HEK293 (cell line): ENCODE measurements around the gene GPR135.

ENCODE experiments used
- CTCF ChIA-PET: fragments of 350-600 bp; formaldehyde crosslinking; extraction: SDS; loops from one replicate; lab custom pipeline; 2021; ENCODE audit warnings: antibody characterized with exemption; lab: Yijun Ruan, JAX
- POLR2A ChIA-PET: fragments of 300-600 bp; formaldehyde crosslinking; extraction: SDS; loops from one replicate; lab custom pipeline; 2020; ENCODE audit warnings: antibody characterized with exemption, inconsistent platforms; lab: Yijun Ruan, JAX
- H3K27ac ChIP-seq: fragments of 200-500 bp; sonication (Bioruptor generic); 2 replicates; pipeline ENCODE4 v1.5.1; 2014; ENCODE audit warnings: low read depth, low read length, control low read depth, inconsistent platforms; ENCODE audit errors: extremely low read depth
- H3K36me3 ChIP-seq, 2 experiments: fragments of 200-500 bp in 1 of 2; sonication (Bioruptor generic) in 1 of 2; 1 replicate in 1 of 2; 2 replicates in 1 of 2; pipeline ENCODE4 v1.5.1; 2014 to 2017; ENCODE audit warnings: inconsistent platforms in 2 of 2, low read length in 2 of 2; ENCODE audit not compliant: control insufficient read depth in 2 of 2, insufficient read depth in 1 of 2
- H3K4me1 ChIP-seq: fragments of 200-500 bp; sonication (Bioruptor generic); 2 replicates; pipeline ENCODE4 v1.5.1; 2014; ENCODE audit warnings: mild to moderate bottlenecking, low read length, inconsistent platforms; ENCODE audit not compliant: control insufficient read depth, insufficient read depth
- H3K4me3 ChIP-seq: 2 replicates; pipeline ENCODE4 v1.5.1; 2011; ENCODE audit warnings: low read depth, mild to moderate bottlenecking, control low read depth, low read length, moderate library complexity
- H3K9me3 ChIP-seq: fragments of 200-500 bp; sonication (Bioruptor generic); 2 replicates; pipeline ENCODE4 v1.5.1; 2014; ENCODE audit warnings: low read depth, low read length, inconsistent platforms; ENCODE audit not compliant: control insufficient read depth, insufficient read depth
- KLF9 ChIP-seq: fragments of 450-650 bp; formaldehyde crosslinking; IDR thresholded peaks from 2 replicates; pipeline ENCODE4 v1.5.1; 2016; ENCODE audit warnings: missing biosample characterization, missing genetic modification characterization, low read depth
- WT1 ChIP-seq: fragments of 450-650 bp; formaldehyde crosslinking; IDR thresholded peaks from 2 replicates; pipeline ENCODE4 v1.5.1; 2016; ENCODE audit warnings: missing biosample characterization, missing genetic modification characterization
- ZNF146 ChIP-seq: fragments of 450-650 bp; formaldehyde crosslinking; IDR thresholded peaks from 2 replicates; pipeline ENCODE4 v1.5.1; 2016; ENCODE audit warnings: missing biosample characterization, missing genetic modification characterization
- ZNF221 ChIP-seq: fragments of 450-650 bp; formaldehyde crosslinking; IDR thresholded peaks from 2 replicates; pipeline ENCODE4 v1.5.1; 2017; ENCODE audit warnings: missing biosample characterization, missing genetic modification characterization, borderline replicate concordance
- ZNF391 ChIP-seq: fragments of 450-650 bp; formaldehyde crosslinking; IDR thresholded peaks from 2 replicates; pipeline ENCODE4 v1.5.1; 2016; ENCODE audit warnings: low read depth, missing biosample characterization, missing genetic modification characterization, borderline replicate concordance
- ZNF416 ChIP-seq: fragments of 450-650 bp; formaldehyde crosslinking; IDR thresholded peaks from 2 replicates; pipeline ENCODE4 v1.5.1; 2016; ENCODE audit warnings: missing biosample characterization, missing genetic modification characterization
- ZNF501 ChIP-seq: fragments of 450-650 bp; formaldehyde crosslinking; IDR thresholded peaks from 2 replicates; pipeline ENCODE4 v1.5.1; 2016; ENCODE audit warnings: missing biosample characterization, missing genetic modification characterization
- ZNF555 ChIP-seq: fragments of 450-650 bp; formaldehyde crosslinking; conservative IDR thresholded peaks from 2 replicates; pipeline ENCODE4 v1.5.1; 2017; ENCODE audit warnings: missing biosample characterization, mild to moderate bottlenecking, missing genetic modification characterization, inconsistent platforms
- ZNF610 ChIP-seq: fragments of 450-650 bp; formaldehyde crosslinking; IDR thresholded peaks from 2 replicates; pipeline ENCODE4 v1.5.1; 2016; ENCODE audit warnings: missing biosample characterization, missing genetic modification characterization, borderline replicate concordance
- ZSCAN23 ChIP-seq: fragments of 450-650 bp; formaldehyde crosslinking; IDR thresholded peaks from 2 replicates; pipeline ENCODE4 v1.5.1; 2016; ENCODE audit warnings: missing biosample characterization, missing genetic modification characterization
- TF ChIP-seq, protein P1 (sequence below): fragments of 450-650 bp; formaldehyde crosslinking; IDR thresholded peaks from 2 replicates; pipeline ENCODE4 v1.5.1; 2017; ENCODE audit warnings: missing biosample characterization, missing genetic modification characterization
- TF ChIP-seq, protein P2 (sequence below): fragments of 450-650 bp; formaldehyde crosslinking; IDR thresholded peaks from 2 replicates; pipeline ENCODE4 v1.5.1; 2016; ENCODE audit warnings: missing biosample characterization, missing genetic modification characterization
- TF ChIP-seq, protein P3 (sequence below): fragments of 450-650 bp; formaldehyde crosslinking; IDR thresholded peaks from 2 replicates; pipeline ENCODE4 v1.5.1; 2016; ENCODE audit warnings: missing biosample characterization, missing genetic modification characterization
- TF ChIP-seq, protein P4 (sequence below): fragments of 450-650 bp; formaldehyde crosslinking; IDR thresholded peaks from 2 replicates; pipeline ENCODE4 v1.5.1; 2016; ENCODE audit warnings: missing biosample characterization, missing genetic modification characterization

The GPR135 gene

DNA sequence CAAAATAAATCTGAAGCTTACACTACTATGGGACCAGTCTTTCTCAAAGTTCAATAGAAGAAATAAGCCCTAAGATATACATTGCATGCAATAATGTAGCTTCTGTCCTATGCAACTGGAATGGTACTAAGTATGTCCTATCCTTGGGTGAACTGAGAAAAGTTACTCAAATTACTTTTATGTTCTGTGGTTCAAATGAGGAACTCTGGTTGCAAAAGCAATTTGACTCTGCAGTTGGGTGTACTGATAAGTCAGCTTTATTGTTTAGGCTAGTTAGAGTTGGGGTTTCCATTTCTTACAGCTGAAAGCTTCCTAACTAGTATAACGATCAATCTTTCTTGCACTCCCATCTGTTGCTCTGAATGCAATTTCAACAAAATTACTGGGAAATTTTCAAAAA is 29.2 kb downstream of the GPR135 start:
- no peaks in the 10 kb centered on the region; a peak in 1 of 3 replicates for H3K36me3 ChIP-seq
- H3K9me3 ChIP-seq: no peaks in the 10 kb centered on the region
- TF ChIP-seq ZNF610 (tag by site-specific recombination) (no peak), WT1 (tag by site-specific recombination) (no peak), ZNF391 (tag by site-specific recombination) (no peak)
- TF ChIP-seq, protein P1, sequence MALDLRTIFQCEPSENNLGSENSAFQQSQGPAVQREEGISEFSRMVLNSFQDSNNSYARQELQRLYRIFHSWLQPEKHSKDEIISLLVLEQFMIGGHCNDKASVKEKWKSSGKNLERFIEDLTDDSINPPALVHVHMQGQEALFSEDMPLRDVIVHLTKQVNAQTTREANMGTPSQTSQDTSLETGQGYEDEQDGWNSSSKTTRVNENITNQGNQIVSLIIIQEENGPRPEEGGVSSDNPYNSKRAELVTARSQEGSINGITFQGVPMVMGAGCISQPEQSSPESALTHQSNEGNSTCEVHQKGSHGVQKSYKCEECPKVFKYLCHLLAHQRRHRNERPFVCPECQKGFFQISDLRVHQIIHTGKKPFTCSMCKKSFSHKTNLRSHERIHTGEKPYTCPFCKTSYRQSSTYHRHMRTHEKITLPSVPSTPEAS (tag by site-specific recombination): no peak
- no peak overlapping the region for H3K27ac ChIP-seq
- ChIA-PET POLR2A (no interaction called here), CTCF (interaction anchor here (0.6 to 1.7 kb wide), 3 partner anchors 8 to 309 kb away, joined by 3 to 6 read pairs (median 5); no protein-coding TSS in a partner anchor)
- H3K4me1 ChIP-seq: no peaks in the 10 kb centered on the region
- H3K4me3 ChIP-seq: no peak overlapping the region

DNA sequence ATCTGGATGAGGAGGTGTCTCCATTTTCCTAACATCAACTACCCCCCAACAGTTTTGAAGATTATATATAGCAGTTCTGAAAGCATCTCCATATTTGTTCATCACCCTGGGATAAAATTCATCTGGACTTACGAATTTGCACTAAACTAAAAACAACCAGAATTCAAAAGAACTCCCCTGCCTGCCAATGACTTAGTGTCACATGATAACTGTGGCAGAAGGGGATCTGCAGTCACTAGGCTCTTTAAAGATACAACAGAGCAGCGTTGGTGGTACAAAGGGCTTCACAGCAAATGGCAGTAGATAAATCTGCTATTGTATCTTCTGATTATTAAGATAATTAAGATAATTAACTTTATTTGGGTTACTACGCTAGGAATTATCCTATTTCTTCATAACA is 30.1 kb downstream of the GPR135 start:
- POLR2A ChIA-PET: no interaction called here
- H3K36me3 ChIP-seq: no peaks in the 10 kb centered on the region; a peak in 1 of 3 replicates
- CTCF ChIA-PET: interaction anchor here (1.4 to 1.7 kb wide), 2 partner anchors 9 to 308 kb away, joined by 5 to 6 read pairs; no protein-coding TSS in a partner anchor
- H3K4me1 ChIP-seq: no peaks in the 10 kb centered on the region
- no peak overlapping the region for H3K4me3 ChIP-seq
- no peak overlapping the region for H3K27ac ChIP-seq
- no peaks in the 10 kb centered on the region for H3K9me3 ChIP-seq
- TF ChIP-seq ZNF555 (tag by site-specific recombination) (no peak), ZNF501 (tag by site-specific recombination) (no peak), ZSCAN23 (tag by site-specific recombination) (no peak), KLF9 (no peak), ZNF221 (tag by site-specific recombination) (no peak), ZNF416 (tag by site-specific recombination) (no peak), ZNF146 (tag by site-specific recombination) (no peak)
- TF ChIP-seq, protein P2, sequence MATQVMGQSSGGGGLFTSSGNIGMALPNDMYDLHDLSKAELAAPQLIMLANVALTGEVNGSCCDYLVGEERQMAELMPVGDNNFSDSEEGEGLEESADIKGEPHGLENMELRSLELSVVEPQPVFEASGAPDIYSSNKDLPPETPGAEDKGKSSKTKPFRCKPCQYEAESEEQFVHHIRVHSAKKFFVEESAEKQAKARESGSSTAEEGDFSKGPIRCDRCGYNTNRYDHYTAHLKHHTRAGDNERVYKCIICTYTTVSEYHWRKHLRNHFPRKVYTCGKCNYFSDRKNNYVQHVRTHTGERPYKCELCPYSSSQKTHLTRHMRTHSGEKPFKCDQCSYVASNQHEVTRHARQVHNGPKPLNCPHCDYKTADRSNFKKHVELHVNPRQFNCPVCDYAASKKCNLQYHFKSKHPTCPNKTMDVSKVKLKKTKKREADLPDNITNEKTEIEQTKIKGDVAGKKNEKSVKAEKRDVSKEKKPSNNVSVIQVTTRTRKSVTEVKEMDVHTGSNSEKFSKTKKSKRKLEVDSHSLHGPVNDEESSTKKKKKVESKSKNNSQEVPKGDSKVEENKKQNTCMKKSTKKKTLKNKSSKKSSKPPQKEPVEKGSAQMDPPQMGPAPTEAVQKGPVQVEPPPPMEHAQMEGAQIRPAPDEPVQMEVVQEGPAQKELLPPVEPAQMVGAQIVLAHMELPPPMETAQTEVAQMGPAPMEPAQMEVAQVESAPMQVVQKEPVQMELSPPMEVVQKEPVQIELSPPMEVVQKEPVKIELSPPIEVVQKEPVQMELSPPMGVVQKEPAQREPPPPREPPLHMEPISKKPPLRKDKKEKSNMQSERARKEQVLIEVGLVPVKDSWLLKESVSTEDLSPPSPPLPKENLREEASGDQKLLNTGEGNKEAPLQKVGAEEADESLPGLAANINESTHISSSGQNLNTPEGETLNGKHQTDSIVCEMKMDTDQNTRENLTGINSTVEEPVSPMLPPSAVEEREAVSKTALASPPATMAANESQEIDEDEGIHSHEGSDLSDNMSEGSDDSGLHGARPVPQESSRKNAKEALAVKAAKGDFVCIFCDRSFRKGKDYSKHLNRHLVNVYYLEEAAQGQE (tag by site-specific recombination): no peak
- TF ChIP-seq, protein P3, sequence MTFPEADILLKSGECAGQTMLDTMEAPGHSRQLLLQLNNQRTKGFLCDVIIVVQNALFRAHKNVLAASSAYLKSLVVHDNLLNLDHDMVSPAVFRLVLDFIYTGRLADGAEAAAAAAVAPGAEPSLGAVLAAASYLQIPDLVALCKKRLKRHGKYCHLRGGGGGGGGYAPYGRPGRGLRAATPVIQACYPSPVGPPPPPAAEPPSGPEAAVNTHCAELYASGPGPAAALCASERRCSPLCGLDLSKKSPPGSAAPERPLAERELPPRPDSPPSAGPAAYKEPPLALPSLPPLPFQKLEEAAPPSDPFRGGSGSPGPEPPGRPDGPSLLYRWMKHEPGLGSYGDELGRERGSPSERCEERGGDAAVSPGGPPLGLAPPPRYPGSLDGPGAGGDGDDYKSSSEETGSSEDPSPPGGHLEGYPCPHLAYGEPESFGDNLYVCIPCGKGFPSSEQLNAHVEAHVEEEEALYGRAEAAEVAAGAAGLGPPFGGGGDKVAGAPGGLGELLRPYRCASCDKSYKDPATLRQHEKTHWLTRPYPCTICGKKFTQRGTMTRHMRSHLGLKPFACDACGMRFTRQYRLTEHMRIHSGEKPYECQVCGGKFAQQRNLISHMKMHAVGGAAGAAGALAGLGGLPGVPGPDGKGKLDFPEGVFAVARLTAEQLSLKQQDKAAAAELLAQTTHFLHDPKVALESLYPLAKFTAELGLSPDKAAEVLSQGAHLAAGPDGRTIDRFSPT: no peak
- TF ChIP-seq, protein P4, sequence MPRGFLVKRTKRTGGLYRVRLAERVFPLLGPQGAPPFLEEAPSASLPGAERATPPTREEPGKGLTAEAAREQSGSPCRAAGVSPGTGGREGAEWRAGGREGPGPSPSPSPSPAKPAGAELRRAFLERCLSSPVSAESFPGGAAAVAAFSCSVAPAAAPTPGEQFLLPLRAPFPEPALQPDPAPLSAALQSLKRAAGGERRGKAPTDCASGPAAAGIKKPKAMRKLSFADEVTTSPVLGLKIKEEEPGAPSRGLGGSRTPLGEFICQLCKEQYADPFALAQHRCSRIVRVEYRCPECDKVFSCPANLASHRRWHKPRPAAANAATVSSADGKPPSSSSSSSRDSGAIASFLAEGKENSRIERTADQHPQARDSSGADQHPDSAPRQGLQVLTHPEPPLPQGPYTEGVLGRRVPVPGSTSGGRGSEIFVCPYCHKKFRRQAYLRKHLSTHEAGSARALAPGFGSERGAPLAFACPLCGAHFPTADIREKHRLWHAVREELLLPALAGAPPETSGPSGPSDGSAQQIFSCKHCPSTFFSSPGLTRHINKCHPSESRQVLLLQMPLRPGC (tag by site-specific recombination): no peak
